GM12878 (cell line): ENCODE measurements around the gene OR2H1. TPM values are rescaled to one million over a fixed set of nuclear protein-coding genes. Genes with fewer than 3 reads are reported as not detected.

Source experiments
- ATAC-seq: fragments of 200-7000 bp; cut with Tn5 transposase; 3 replicates; pipeline ENCODE4 v1.9.1; 2020; ENCODE audit warnings: mild to moderate bottlenecking, moderate library complexity
- BruUV-seq: library from RNA; stranded (reverse); fragments of 400-500 nt; replicated peaks from 2 replicates; lab custom pipeline; 2021; lab: Mats Ljungman, UMichigan
- CTCF ChIA-PET: fragments of 300-600 bp; sonication (Branson Sonifier 250); formaldehyde crosslinking; extraction: SDS; loops from one replicate; lab custom pipeline; 2021; ENCODE audit warnings: inconsistent platforms; lab: Yijun Ruan, JAX
- POLR2A ChIA-PET: fragments of 350-600 bp; formaldehyde crosslinking; extraction: SDS; loops from one replicate; lab custom pipeline; 2021; ENCODE audit warnings: inconsistent platforms; lab: Charles Lee
- RAD21 ChIA-PET: fragments of 300-600 bp; sonication (Branson Sonifier 250); formaldehyde crosslinking; loops from one replicate; lab custom pipeline; 2023; ENCODE audit warnings: antibody characterized with exemption; ENCODE audit not compliant: unreplicated experiment; lab: Charles Lee
- SMC1A ChIA-PET: fragments of 300-600 bp; sonication (Branson Sonifier 250); formaldehyde crosslinking; loops from one replicate; lab custom pipeline; 2023; ENCODE audit not compliant: unreplicated experiment, uncharacterized antibody; lab: Charles Lee
- DNase-seq: peaks from one replicate; pipeline ENCODE4 v3.0.0-alpha.2; 2011; ENCODE audit warnings: low read depth, low spot score
- FAIRE-seq: peaks from 3 replicates; lab custom pipeline; 2011; peaks lifted over from hg19 to GRCh38; lab: Jason Lieb, UNC
- H2AFZ ChIP-seq: 2 replicates; pipeline ENCODE4 v1.6.0; 2011; ENCODE audit warnings: low read depth, low read length, control low read depth; ENCODE audit not compliant: control insufficient read depth
- H3K27ac ChIP-seq: 2 replicates; pipeline ENCODE4 v1.5.1; 2011; ENCODE audit warnings: control low read depth; ENCODE audit not compliant: control insufficient read depth, insufficient read depth
- H3K27me3 ChIP-seq, 2 experiments: replicated peaks in 1 of 2; 2 replicates each; pipeline versions ENCODE4 v1.6.0 to v1.6.1; 2011; ENCODE audit warnings: low read length in 1 of 2; ENCODE audit not compliant: control insufficient read depth in 2 of 2, insufficient read depth in 2 of 2
- H3K36me3 ChIP-seq, 2 experiments: 2 replicates each; pipeline ENCODE4 v1.5.1; 2011; ENCODE audit warnings: low read length in 1 of 2; ENCODE audit not compliant: control insufficient read depth in 2 of 2, insufficient read depth in 2 of 2
- H3K4me1 ChIP-seq: 2 replicates; pipeline ENCODE4 v1.6.1; 2011; ENCODE audit warnings: mild to moderate bottlenecking, low read length, moderate library complexity, mixed read lengths; ENCODE audit not compliant: control insufficient read depth, insufficient read depth
- H3K4me2 ChIP-seq: 2 replicates; pipeline ENCODE4 v1.6.0; 2011; ENCODE audit warnings: control low read depth; ENCODE audit not compliant: control insufficient read depth, insufficient read depth
- H3K4me3 ChIP-seq: fragments of 200-600 bp; sonication (generic); 2 replicates; pipeline ENCODE4 v1.5.1; 2016
- H3K79me2 ChIP-seq: 2 replicates; pipeline ENCODE4 v1.6.0; 2011; ENCODE audit warnings: low read length; ENCODE audit not compliant: control insufficient read depth, insufficient read depth
- H3K9ac ChIP-seq: 2 replicates; pipeline ENCODE4 v1.8.0; 2011; ENCODE audit warnings: low read length, control low read depth, mixed read lengths; ENCODE audit not compliant: control insufficient read depth, insufficient read depth
- H3K9me3 ChIP-seq: replicated peaks from 3 replicates; pipeline ENCODE4 v1.5.1; 2011; ENCODE audit warnings: mild to moderate bottlenecking, low read length; ENCODE audit not compliant: control insufficient read depth, insufficient read depth
- H4K20me1 ChIP-seq: 2 replicates; pipeline ENCODE4 v1.6.0; 2011; ENCODE audit not compliant: control insufficient read depth, insufficient read depth
- ATF2 ChIP-seq: IDR thresholded peaks from 2 replicates; pipeline ENCODE4 v1.6.1; 2012; ENCODE audit warnings: low read length, inconsistent platforms
- BMI1 ChIP-seq: fragments of 450-650 bp; IDR thresholded peaks from 2 replicates; pipeline ENCODE4 v1.6.1; 2016; ENCODE audit warnings: mild to moderate bottlenecking, moderate library complexity, borderline replicate concordance
- BRCA1 ChIP-seq: IDR thresholded peaks from 2 replicates; pipeline ENCODE4 v1.6.1; 2011; ENCODE audit warnings: low read depth, low read length, improper control_type of control experiment
- ELK1 ChIP-seq: IDR thresholded peaks from 2 replicates; pipeline ENCODE4 v1.6.1; 2012; ENCODE audit warnings: low read depth, low read length, improper control_type of control experiment
- HSF1 ChIP-seq: fragments of 150-350 bp; IDR thresholded peaks from 2 replicates; pipeline ENCODE4 v1.6.1; 2014; ENCODE audit warnings: mild to moderate bottlenecking, low read depth, low read length
- JUND ChIP-seq: IDR thresholded peaks from 2 replicates; pipeline ENCODE4 v1.6.1; 2012; ENCODE audit warnings: low read depth, mild to moderate bottlenecking, low read length, improper control_type of control experiment, moderate library complexity
- MYC ChIP-seq: IDR thresholded peaks from 2 replicates; pipeline ENCODE4 v1.6.1; 2011; ENCODE audit warnings: mild to moderate bottlenecking, low read length, moderate library complexity, inconsistent platforms; ENCODE audit not compliant: insufficient read depth, insufficient replicate concordance, insufficient read length, severe bottlenecking
- NBN ChIP-seq: fragments of 450-650 bp; IDR thresholded peaks from 2 replicates; pipeline ENCODE4 v1.6.1; 2016
- RCOR1 ChIP-seq: conservative IDR thresholded peaks from 2 replicates; pipeline ENCODE4 v1.6.1; 2012; ENCODE audit warnings: low read depth, low read length, improper control_type of control experiment
- RUNX3 ChIP-seq: IDR thresholded peaks from 2 replicates; pipeline ENCODE4 v1.6.1; 2012; ENCODE audit warnings: low read length, inconsistent platforms
- in situ Hi-C: fragments of 300-500 bp; cut with MboI; formaldehyde crosslinking; loops from 9 replicates; pipeline ENCODE4 v1.14.3; 2018; ENCODE audit warnings: mixed read lengths
- intact Hi-C: fragments of 100-400 bp; cut with micrococcal nuclease; formaldehyde crosslinking; loops from one replicate; pipeline ENCODE4 v1.14.2; 2022; ENCODE audit not compliant: unreplicated experiment
- polyA plus RNA-seq, 11 experiments: library from polyadenylated mRNA; depleted of rRNA in 4 of 11; unstranded in 6 of 11; stranded (reverse) in 5 of 11; fragments of >200 nt; fragmentation: Nextera tagmentation in 4 of 11; fragmentation: Illumina TruSeq in 1 of 11; extraction: Ambion mirVana in 4 of 11; extraction: Trizol in 1 of 11; gene quantifications; 1 replicate in 1 of 11; 2 replicates in 10 of 11; pipeline versions ENCODE4 v1.2.1 to v1.2.3, GENCODE V29; 2011 to 2016; ENCODE audit warnings: inconsistent platforms in 2 of 11, missing spikeins in 2 of 11, low read depth in 1 of 11
- total RNA-seq, 4 experiments: library from RNA; depleted of rRNA in 3 of 4; stranded (reverse); fragments of >200 nt in 3 of 4; fragmentation: Illumina TruSeq in 1 of 4; extraction: Trizol in 1 of 4; gene quantifications; 2 replicates each; pipeline versions ENCODE4 v1.2.1 to v1.2.3, GENCODE V29; 2013 to 2021

The OR2H1 gene
- total and polyA plus RNA-seq, 10 of the 15 experiments (the other 5 are each of a cell fraction or from before 2014, with no cell fraction given): not detected

- Histone ChIP-seq H3K4me1 (no peaks in the 10 kb centered on the region), H3K4me3 (no peak overlapping the region), H3K36me3 (no peaks in the 10 kb centered on the region), H3K9ac (no peak overlapping the region), H3K79me2 (no peaks in the 10 kb centered on the region), H3K27ac (no peak overlapping the region), H3K9me3 (no peaks in the 10 kb centered on the region), H2AFZ (no peak overlapping the region), H3K4me2 (no peak overlapping the region), H4K20me1 (no peaks in the 10 kb centered on the region), H3K27me3 (no peaks in the 10 kb centered on the region; a peak in 1 of 4 replicates)
- ATAC-seq: no peak
- CTCF ChIA-PET: no interaction called here
- POLR2A ChIA-PET: no interaction called here
- SMC1A ChIA-PET: no interaction called here
- intact Hi-C loops: no loop called here
- in situ Hi-C loops: no loop called here
- RAD21 ChIA-PET: no interaction called here
- no peak for DNase-seq
- no TSS peak for BruUV-seq
- no peak for TF ChIP-seq HSF1
- TF ChIP-seq MYC: no peak
- no peak for TF ChIP-seq RUNX3
- TF ChIP-seq NBN: no peak
- no peak for TF ChIP-seq BRCA1
- no peak for TF ChIP-seq ATF2
- TF ChIP-seq JUND: no peak
- TF ChIP-seq BMI1: no peak
- no peak for TF ChIP-seq RCOR1
- no peak for TF ChIP-seq ELK1
- no peak for FAIRE-seq
These were observed 31.9 kb downstream of the OR2H1 start for GRCh38 chr6:29488874-29489273.
